HepG2 (cell line): ENCODE results near the gene DIP2C. TPM values are rescaled to one million over a fixed set of nuclear protein-coding genes. Genes with fewer than 3 reads are reported as not detected.

ENCODE experiments used
- ATAC-seq: fragments of 200-7000 bp; cut with Tn5 transposase; 3 replicates; pipeline ENCODE4 v1.9.1; 2020; ENCODE audit warnings: mild to moderate bottlenecking, moderate library complexity
- BruUV-seq: library from RNA; stranded (reverse); fragments of 400-500 nt; replicated peaks from 2 replicates; lab custom pipeline; 2021; lab: Mats Ljungman, UMichigan
- CTCF ChIA-PET: fragments of 300-600 bp; formaldehyde crosslinking; extraction: SDS; loops from one replicate; lab custom pipeline; 2021; ENCODE audit warnings: low total read pairs, inconsistent platforms, low intra/inter-chr PET ratio; lab: Yijun Ruan, JAX
- POLR2A ChIA-PET: fragments of 350-600 bp; sonication (Branson Sonifier 250); formaldehyde crosslinking; loops from one replicate; lab custom pipeline; 2020; ENCODE audit warnings: antibody characterized with exemption, inconsistent platforms; lab: Yijun Ruan, JAX
- DNase-seq: peaks from one replicate; pipeline ENCODE4 v3.0.0-alpha.2; 2015; ENCODE audit warnings: low spot score
- FAIRE-seq: peaks from 3 replicates; lab custom pipeline; 2011; peaks lifted over from hg19 to GRCh38; lab: Jason Lieb, UNC
- H2AFZ ChIP-seq: one replicate; pipeline ENCODE4 v1.6.1; 2011; ENCODE audit warnings: low read length, inconsistent platforms
- H3K27ac ChIP-seq: fragments of 300-600 bp; 3 replicates; pipeline ENCODE4 v1.8.0; 2011; ENCODE audit warnings: mixed run types, mild to moderate bottlenecking, mixed read lengths, low read length, inconsistent platforms; ENCODE audit not compliant: insufficient read depth; ENCODE audit errors: extremely low read length
- H3K27me3 ChIP-seq, 2 experiments: fragments of 200-600 bp in 1 of 2; 2 replicates in 1 of 2; 3 replicates in 1 of 2; pipeline versions ENCODE4 v1.6.0 to v1.8.0; 2011; ENCODE audit warnings: low read length in 2 of 2, mild to moderate bottlenecking in 2 of 2, moderate library complexity in 2 of 2, inconsistent platforms in 1 of 2; ENCODE audit not compliant: insufficient read depth in 2 of 2, control insufficient read depth in 1 of 2
- H3K36me3 ChIP-seq, 2 experiments: fragments of 200-600 bp in 1 of 2; replicated peaks in 1 of 2; 2 replicates in 1 of 2; 3 replicates in 1 of 2; pipeline versions ENCODE4 v1.5.1 to v1.8.0; 2011; ENCODE audit warnings: low read length in 2 of 2, inconsistent platforms in 1 of 2; ENCODE audit not compliant: insufficient read depth in 2 of 2, control insufficient read depth in 1 of 2
- H3K4me1 ChIP-seq: 2 replicates; pipeline ENCODE4 v1.5.1; 2012; ENCODE audit warnings: low read length, inconsistent platforms; ENCODE audit not compliant: insufficient read depth
- H3K4me2 ChIP-seq: 2 replicates; pipeline ENCODE4 v1.6.0; 2011; ENCODE audit warnings: low read depth, low read length, inconsistent platforms
- H3K4me3 ChIP-seq, 3 experiments: fragments of 200-600 bp in 1 of 3; sonication (generic), shearing (Covaris generic) in 1 of 3; replicated peaks in 1 of 3; 2 replicates each; pipeline ENCODE4 v1.5.1; 2011 to 2016; ENCODE audit warnings: low read length in 3 of 3, inconsistent platforms in 2 of 3, low read depth in 2 of 3, mild to moderate bottlenecking in 2 of 3, control low read depth in 1 of 3, mixed read lengths in 1 of 3; ENCODE audit not compliant: insufficient read depth in 1 of 3
- H3K79me2 ChIP-seq: one replicate; pipeline ENCODE4 v1.6.1; 2011; ENCODE audit warnings: low read length, inconsistent platforms; ENCODE audit not compliant: insufficient read depth
- H3K9ac ChIP-seq: 2 replicates; pipeline ENCODE4 v1.6.0; 2011; ENCODE audit warnings: mild to moderate bottlenecking, low read depth, low read length, inconsistent platforms; ENCODE audit not compliant: insufficient read depth
- H3K9me3 ChIP-seq: 2 replicates; pipeline ENCODE4 v1.5.1; 2012; ENCODE audit warnings: mild to moderate bottlenecking, low read length
- H4K20me1 ChIP-seq: 2 replicates; pipeline ENCODE4 v1.6.0; 2011; ENCODE audit warnings: inconsistent platforms, mild to moderate bottlenecking, low read length, moderate library complexity; ENCODE audit not compliant: insufficient read depth
- DMAP1 ChIP-seq: IDR thresholded peaks from 2 replicates; pipeline ENCODE4 v1.6.1; 2016
- ETV5 ChIP-seq: IDR thresholded peaks from 2 replicates; pipeline ENCODE4 v1.6.1; 2018; ENCODE audit warnings: missing biosample characterization, missing genetic modification reagents, inconsistent platforms, borderline replicate concordance
- HIVEP1 ChIP-seq: sonication (generic); formaldehyde crosslinking; IDR thresholded peaks from 2 replicates; pipeline ENCODE4 v1.4.0; 2020; ENCODE audit warnings: mild to moderate bottlenecking, missing genetic modification reagents
- KLF12 ChIP-seq: sonication (generic); formaldehyde crosslinking; IDR thresholded peaks from 2 replicates; pipeline ENCODE4 v1.4.0; 2020; ENCODE audit warnings: missing genetic modification reagents, borderline replicate concordance
- SOX13 ChIP-seq, 3 experiments: fragments of 450-650 bp in 1 of 3; sonication (generic) in 1 of 3; formaldehyde crosslinking in 1 of 3; IDR thresholded peaks in 2 of 3; conservative IDR thresholded peaks in 1 of 3; 2 replicates each; pipeline versions ENCODE4 v1.5.0 to v1.6.1; 2016 to 2020; ENCODE audit warnings: antibody characterized with exemption in 1 of 3, mild to moderate bottlenecking in 1 of 3, missing compliant biosample characterization in 1 of 3, missing genetic modification reagents in 1 of 3, moderate library complexity in 1 of 3
- SYNCRIP ChIP-seq: fragments of 200-400 bp; formaldehyde crosslinking; IDR thresholded peaks from 2 replicates; pipeline ENCODE4 v1.6.1; 2018; ENCODE audit warnings: mild to moderate bottlenecking, low read depth, low read length; ENCODE audit not compliant: insufficient read depth
- ZNF160 ChIP-seq: sonication (generic); formaldehyde crosslinking; IDR thresholded peaks from 2 replicates; pipeline ENCODE4 v1.8.0; 2022; ENCODE audit warnings: mild to moderate bottlenecking, inconsistent platforms, missing genetic modification reagents
- ZNF546 ChIP-seq: sonication (generic); formaldehyde crosslinking; conservative IDR thresholded peaks from 2 replicates; pipeline ENCODE4 v1.8.1; 2023; ENCODE audit warnings: mild to moderate bottlenecking, missing genetic modification reagents
- ZNF552 ChIP-seq: sonication (generic); formaldehyde crosslinking; IDR thresholded peaks from 2 replicates; pipeline ENCODE4 v1.9.0; 2022; ENCODE audit warnings: missing genetic modification reagents, mild to moderate bottlenecking, borderline replicate concordance
- WGBS: methylation state at CpG from one replicate; pipeline ENCODE4 v1.1.6; 2017; ENCODE audit warnings: low lambda C conversion rate; 5-methylcytosine and 5-hydroxymethylcytosine counted together
- in situ Hi-C: cut with HindIII; loops from 2 replicates; pipeline ENCODE4 v1.10.0; 2017; ENCODE audit warnings: low pct_unique_long_range_greater_than_20kb; ENCODE audit not compliant: extremely low pct_ligation_motif_present
- intact Hi-C: fragments of 100-400 bp; cut with micrococcal nuclease; formaldehyde crosslinking; loops from one replicate; pipeline ENCODE4 v1.10.0; 2022; ENCODE audit not compliant: unreplicated experiment
- polyA plus RNA-seq, 8 experiments: library from polyadenylated mRNA; depleted of rRNA in 3 of 8; stranded (reverse) in 7 of 8; unstranded in 1 of 8; fragments of >200 nt; fragmentation: Illumina TruSeq in 4 of 8; extraction: Trizol in 4 of 8; gene quantifications; 2 replicates each; pipeline versions ENCODE4 v1.2.1 to v1.2.3, GENCODE V29; 2011 to 2016; ENCODE audit warnings: low read depth in 4 of 8, missing spikeins in 1 of 8, mixed read lengths in 1 of 8; ENCODE audit not compliant: insufficient read depth in 1 of 8
- total RNA-seq, 5 experiments: library from RNA; depleted of rRNA; stranded (reverse); fragments of >200 nt; fragmentation: Illumina TruSeq; extraction: Trizol; gene quantifications; 2 replicates each; pipeline ENCODE4 v1.2.3, GENCODE V29; 2016; ENCODE audit warnings: low read depth in 1 of 5
- TF ChIP-seq, protein P1 (sequence below): sonication (generic); IDR thresholded peaks from 2 replicates; pipeline ENCODE4 v1.6.1; 2016; ENCODE audit warnings: low read depth, borderline replicate concordance
- TF ChIP-seq, protein P2 (sequence below): IDR thresholded peaks from 2 replicates; pipeline ENCODE4 v1.6.1; 2012; ENCODE audit warnings: inconsistent platforms
- TF ChIP-seq, protein P3 (sequence below): IDR thresholded peaks from 2 replicates; pipeline ENCODE4 v1.6.1; 2016; ENCODE audit warnings: mild to moderate bottlenecking, missing biosample characterization, missing genetic modification reagents
- TF ChIP-seq, protein P4 (sequence below): sonication (generic); formaldehyde crosslinking; IDR thresholded peaks from 2 replicates; pipeline ENCODE4 v1.5.0; 2020; ENCODE audit warnings: missing genetic modification reagents
- TF ChIP-seq, protein P5 (sequence below): sonication (generic); formaldehyde crosslinking; IDR thresholded peaks from 2 replicates; pipeline ENCODE4 v1.9.0; 2021; ENCODE audit warnings: missing genetic modification reagents, borderline replicate concordance

The DIP2C gene
- total and polyA plus RNA-seq, 2 of the 13 experiments (the other 11 are each of a cell fraction or from before 2014, with no cell fraction given) = 2.2 to 2.7 TPM

DNA sequence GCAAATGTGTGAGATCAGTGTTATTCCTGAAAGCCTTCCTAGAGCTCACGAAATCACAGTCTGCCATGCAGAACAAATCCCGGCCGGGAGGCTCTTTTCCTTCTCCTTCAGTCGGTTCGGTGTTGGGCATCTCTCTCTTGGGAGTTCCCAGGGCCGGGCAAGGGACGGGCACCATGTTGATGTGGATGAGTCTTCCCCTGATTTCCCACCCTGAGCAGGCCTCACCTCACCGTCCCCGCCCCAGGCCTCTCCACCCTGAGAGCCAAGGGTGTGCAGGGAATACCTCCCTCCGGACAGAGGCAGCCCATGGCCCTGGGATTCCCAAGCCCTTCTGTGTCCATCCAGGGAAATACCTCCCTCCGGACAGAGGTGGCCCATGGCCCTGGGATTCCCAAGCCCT is 28.0 kb upstream of the DIP2C start:
- CTCF ChIA-PET = no interaction called here
- no peak overlapping the region for H3K4me3 ChIP-seq
- no peaks in the 10 kb centered on the region for H4K20me1 ChIP-seq
- TF ChIP-seq HIVEP1 (CRISPR knock-in tag) = no peak
- no peak for TF ChIP-seq KLF12 (CRISPR knock-in tag)
- TF ChIP-seq SOX13 (IDR thresholded peaks at IDR 0.05) = no peak
- TF ChIP-seq SOX13 (CRISPR knock-in tag; conservative IDR thresholded peaks at IDR 0.05 in 1 of 2, IDR thresholded peaks at IDR 0.05 in 1 of 2) = no peak
- H3K4me2 ChIP-seq = no peak overlapping the region
- H3K27ac ChIP-seq = no peak overlapping the region
- H2AFZ ChIP-seq = no peak overlapping the region
- POLR2A ChIA-PET = no interaction called here
- 69% methylated on average over 11 of the region's 11 CpGs for WGBS
- intact Hi-C loops (no loop called here), in situ Hi-C loops (no loop called here)
- DNase-seq (no peak), ATAC-seq (no peak), FAIRE-seq (no peak)
- peaks cover 10% of the 10 kb centered on the region for H3K4me1 ChIP-seq
- peaks cover 0 to 16% of the 10 kb centered on the region in 2 experiments; a peak in 3 of 5 replicates for H3K27me3 ChIP-seq
- H3K79me2 ChIP-seq = no peaks in the 10 kb centered on the region
- no peaks in the 10 kb centered on the region for H3K36me3 ChIP-seq
- BruUV-seq = no TSS peak
- H3K9ac ChIP-seq = no peak overlapping the region
- peaks cover 6% of the 10 kb centered on the region; the same call in 1 of the 2 replicates for H3K9me3 ChIP-seq

DNA sequence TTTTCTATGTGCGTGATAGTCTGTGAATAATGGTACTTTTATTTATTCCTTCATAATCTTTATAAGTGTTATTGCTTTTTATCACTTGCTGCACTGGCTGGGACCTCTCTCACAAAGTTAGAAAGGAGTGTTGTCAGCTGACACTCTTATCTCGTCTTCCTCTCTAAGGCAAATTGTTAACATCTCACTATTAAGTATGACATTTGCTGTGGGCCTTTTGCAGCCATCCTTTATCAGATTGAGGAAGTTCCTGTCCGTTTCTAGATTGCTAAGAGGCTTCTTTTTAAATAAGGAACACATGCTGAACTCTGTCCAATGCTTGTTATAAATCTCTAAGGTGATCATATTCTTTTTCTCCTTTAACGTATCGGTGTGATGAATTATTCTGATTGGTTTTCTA is 27.4 kb upstream of the DIP2C start:
- Histone ChIP-seq H3K79me2 (no peaks in the 10 kb centered on the region), H3K36me3 (no peaks in the 10 kb centered on the region)
- no TSS peak for BruUV-seq
- no peak for TF ChIP-seq DMAP1 (CRISPR knock-in tag)
- no peak for TF ChIP-seq ETV5 (CRISPR knock-in tag)
- TF ChIP-seq SYNCRIP = no peak
- no peak for TF ChIP-seq ZNF160
- TF ChIP-seq, protein P1, sequence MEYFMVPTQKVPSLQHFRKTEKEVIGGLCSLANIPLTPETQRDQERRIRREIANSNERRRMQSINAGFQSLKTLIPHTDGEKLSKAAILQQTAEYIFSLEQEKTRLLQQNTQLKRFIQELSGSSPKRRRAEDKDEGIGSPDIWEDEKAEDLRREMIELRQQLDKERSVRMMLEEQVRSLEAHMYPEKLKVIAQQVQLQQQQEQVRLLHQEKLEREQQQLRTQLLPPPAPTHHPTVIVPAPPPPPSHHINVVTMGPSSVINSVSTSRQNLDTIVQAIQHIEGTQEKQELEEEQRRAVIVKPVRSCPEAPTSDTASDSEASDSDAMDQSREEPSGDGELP = no peak
- TF ChIP-seq, protein P2, sequence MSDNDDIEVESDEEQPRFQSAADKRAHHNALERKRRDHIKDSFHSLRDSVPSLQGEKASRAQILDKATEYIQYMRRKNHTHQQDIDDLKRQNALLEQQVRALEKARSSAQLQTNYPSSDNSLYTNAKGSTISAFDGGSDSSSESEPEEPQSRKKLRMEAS = no peak
- TF ChIP-seq, protein P3, sequence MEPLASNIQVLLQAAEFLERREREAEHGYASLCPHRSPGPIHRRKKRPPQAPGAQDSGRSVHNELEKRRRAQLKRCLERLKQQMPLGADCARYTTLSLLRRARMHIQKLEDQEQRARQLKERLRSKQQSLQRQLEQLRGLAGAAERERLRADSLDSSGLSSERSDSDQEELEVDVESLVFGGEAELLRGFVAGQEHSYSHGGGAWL = no peak
- TF ChIP-seq ZNF546 (CRISPR knock-in tag) = no peak
- TF ChIP-seq ZNF552 (CRISPR knock-in tag) = no peak
- TF ChIP-seq, protein P4, sequence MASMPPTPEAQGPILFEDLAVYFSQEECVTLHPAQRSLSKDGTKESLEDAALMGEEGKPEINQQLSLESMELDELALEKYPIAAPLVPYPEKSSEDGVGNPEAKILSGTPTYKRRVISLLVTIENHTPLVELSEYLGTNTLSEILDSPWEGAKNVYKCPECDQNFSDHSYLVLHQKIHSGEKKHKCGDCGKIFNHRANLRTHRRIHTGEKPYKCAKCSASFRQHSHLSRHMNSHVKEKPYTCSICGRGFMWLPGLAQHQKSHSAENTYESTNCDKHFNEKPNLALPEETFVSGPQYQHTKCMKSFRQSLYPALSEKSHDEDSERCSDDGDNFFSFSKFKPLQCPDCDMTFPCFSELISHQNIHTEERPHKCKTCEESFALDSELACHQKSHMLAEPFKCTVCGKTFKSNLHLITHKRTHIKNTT (CRISPR knock-in tag) = no peak
- TF ChIP-seq, protein P5, sequence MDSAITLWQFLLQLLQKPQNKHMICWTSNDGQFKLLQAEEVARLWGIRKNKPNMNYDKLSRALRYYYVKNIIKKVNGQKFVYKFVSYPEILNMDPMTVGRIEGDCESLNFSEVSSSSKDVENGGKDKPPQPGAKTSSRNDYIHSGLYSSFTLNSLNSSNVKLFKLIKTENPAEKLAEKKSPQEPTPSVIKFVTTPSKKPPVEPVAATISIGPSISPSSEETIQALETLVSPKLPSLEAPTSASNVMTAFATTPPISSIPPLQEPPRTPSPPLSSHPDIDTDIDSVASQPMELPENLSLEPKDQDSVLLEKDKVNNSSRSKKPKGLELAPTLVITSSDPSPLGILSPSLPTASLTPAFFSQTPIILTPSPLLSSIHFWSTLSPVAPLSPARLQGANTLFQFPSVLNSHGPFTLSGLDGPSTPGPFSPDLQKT (CRISPR knock-in tag) = no peak
- TF ChIP-seq, all 625 proteins: peak for 0
- H4K20me1 ChIP-seq = no peaks in the 10 kb centered on the region
- in situ Hi-C loops = no loop called here
- ATAC-seq (no peak), DNase-seq (no peak), FAIRE-seq (no peak)
- POLR2A ChIA-PET = no interaction called here
- 49% methylated on average over 5 of the region's 5 CpGs for WGBS
- peaks cover 0 to 16% of the 10 kb centered on the region in 2 experiments; a peak in 3 of 5 replicates for H3K27me3 ChIP-seq
- no peak overlapping the region for H3K27ac ChIP-seq
- CTCF ChIA-PET = no interaction called here
- H3K4me1 ChIP-seq = peaks cover 17% of the 10 kb centered on the region
- H2AFZ ChIP-seq = no peak overlapping the region
- H3K9me3 ChIP-seq = peaks cover 6% of the 10 kb centered on the region; the same call in 1 of the 2 replicates
- H3K4me3 ChIP-seq = no peak overlapping the region
- H3K4me2 ChIP-seq = no peak overlapping the region
- H3K9ac ChIP-seq = no peak overlapping the region
- intact Hi-C loops = no loop called here
